ENCODE results near the gene LOXL4. TPM values are rescaled to one million over a fixed set of nuclear protein-coding genes. Genes with fewer than 3 reads are reported as not detected.

LOXL4 gene
- total RNA-seq, 1 donor from 2014 or later, result 1.8 TPM

DNA sequence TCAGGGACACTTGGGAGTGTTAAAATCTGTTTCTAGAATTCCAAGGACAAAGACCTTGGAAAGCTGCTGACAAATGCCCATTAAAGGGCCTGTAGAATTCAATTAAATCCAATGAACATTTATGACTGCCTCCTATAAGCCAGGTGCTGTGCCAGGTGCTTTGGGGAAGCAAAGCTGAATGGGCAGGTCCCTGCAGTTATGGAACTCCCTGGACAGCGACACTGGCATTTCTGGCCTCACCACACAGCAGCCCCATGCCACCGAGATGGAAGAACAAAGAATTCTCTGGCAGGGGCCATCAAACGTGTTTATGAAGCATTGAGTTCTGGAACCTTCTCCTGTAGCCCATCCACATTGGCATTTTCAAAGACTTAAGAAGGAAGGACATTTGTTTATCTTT, 45.6 kb upstream of the LOXL4 start:
- DNase-seq (ENCODE audit: low spot score), result no peak
- no peak overlapping the region for H3K4me3 Mint-ChIP-seq (ENCODE audit: unreplicated experiment)
- H3K27ac Mint-ChIP-seq (ENCODE audit: unreplicated experiment), result no peak overlapping the region
- TF ChIP-seq, protein P1, sequence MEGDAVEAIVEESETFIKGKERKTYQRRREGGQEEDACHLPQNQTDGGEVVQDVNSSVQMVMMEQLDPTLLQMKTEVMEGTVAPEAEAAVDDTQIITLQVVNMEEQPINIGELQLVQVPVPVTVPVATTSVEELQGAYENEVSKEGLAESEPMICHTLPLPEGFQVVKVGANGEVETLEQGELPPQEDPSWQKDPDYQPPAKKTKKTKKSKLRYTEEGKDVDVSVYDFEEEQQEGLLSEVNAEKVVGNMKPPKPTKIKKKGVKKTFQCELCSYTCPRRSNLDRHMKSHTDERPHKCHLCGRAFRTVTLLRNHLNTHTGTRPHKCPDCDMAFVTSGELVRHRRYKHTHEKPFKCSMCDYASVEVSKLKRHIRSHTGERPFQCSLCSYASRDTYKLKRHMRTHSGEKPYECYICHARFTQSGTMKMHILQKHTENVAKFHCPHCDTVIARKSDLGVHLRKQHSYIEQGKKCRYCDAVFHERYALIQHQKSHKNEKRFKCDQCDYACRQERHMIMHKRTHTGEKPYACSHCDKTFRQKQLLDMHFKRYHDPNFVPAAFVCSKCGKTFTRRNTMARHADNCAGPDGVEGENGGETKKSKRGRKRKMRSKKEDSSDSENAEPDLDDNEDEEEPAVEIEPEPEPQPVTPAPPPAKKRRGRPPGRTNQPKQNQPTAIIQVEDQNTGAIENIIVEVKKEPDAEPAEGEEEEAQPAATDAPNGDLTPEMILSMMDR (IDR thresholded peaks at IDR 0.05; ENCODE audit: unreplicated experiment), result no peak
- H3K9me3 Mint-ChIP-seq (ENCODE audit: unreplicated experiment), result no peaks in the 10 kb centered on the region
- H3K36me3 Mint-ChIP-seq (ENCODE audit: low read depth, unreplicated experiment), result no peaks in the 10 kb centered on the region
- H3K4me1 Mint-ChIP-seq (ENCODE audit: unreplicated experiment), result peaks cover 12% of the 10 kb centered on the region
- peaks cover 2% of the 10 kb centered on the region for H3K27me3 Mint-ChIP-seq (ENCODE audit: unreplicated experiment)

DNA sequence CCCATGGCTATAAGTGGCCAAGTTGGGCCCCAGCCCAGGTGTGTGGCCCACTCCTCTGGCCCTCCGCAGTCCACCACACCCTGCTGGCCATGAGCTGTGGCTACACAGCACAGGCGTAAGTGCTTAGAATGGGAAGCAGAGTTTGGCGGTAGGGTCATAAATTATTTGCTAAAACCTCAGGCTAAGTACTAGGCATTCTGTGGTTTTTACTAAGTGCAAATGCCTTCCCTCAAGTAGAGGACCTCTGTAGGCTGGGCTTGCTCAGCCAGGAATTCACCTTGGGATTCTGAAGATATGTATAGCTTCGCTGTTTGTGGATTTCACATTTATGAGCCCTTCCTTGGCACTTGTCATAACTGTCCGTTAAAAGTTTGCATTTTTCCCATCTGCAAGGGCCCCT, 44.8 kb upstream of the LOXL4 start:
- Mint-ChIP-seq H3K4me1 (ENCODE audit: unreplicated experiment) (peaks cover 14% of the 10 kb centered on the region), H3K27ac (ENCODE audit: unreplicated experiment) (no peak overlapping the region), H3K36me3 (ENCODE audit: low read depth, unreplicated experiment) (no peaks in the 10 kb centered on the region), H3K4me3 (ENCODE audit: unreplicated experiment) (no peak overlapping the region), H3K27me3 (ENCODE audit: unreplicated experiment) (peaks cover 2% of the 10 kb centered on the region), H3K9me3 (ENCODE audit: unreplicated experiment) (no peaks in the 10 kb centered on the region)
- no peak for DNase-seq (ENCODE audit: low spot score)
- TF ChIP-seq, protein P1 (IDR thresholded peaks at IDR 0.05; ENCODE audit: unreplicated experiment), result no peak

DNA sequence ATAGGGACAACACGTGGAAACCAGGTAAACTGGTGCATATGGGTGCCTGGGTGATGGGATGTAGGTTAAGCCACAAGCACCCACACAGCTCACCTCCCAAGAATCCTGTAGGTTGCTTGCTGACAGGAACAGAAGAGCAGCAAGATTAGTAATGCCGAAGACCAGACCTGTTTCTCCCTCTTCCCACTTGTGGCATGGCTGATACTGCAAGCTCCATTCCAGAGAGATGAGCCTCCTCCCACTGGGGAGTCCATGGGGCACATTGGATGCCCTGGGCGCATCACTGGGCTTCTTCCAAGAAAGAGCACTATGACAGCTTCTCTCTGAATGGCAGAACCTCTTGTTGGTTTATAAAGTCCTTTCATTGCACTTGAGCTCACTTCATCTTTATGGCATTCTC, 44.4 kb upstream of the LOXL4 start:
- TF ChIP-seq, protein P1 (IDR thresholded peaks at IDR 0.05; ENCODE audit: unreplicated experiment), result no peak
- Mint-ChIP-seq H3K36me3 (ENCODE audit: low read depth, unreplicated experiment) (no peaks in the 10 kb centered on the region), H3K27me3 (ENCODE audit: unreplicated experiment) (peaks cover 2% of the 10 kb centered on the region), H3K27ac (ENCODE audit: unreplicated experiment) (no peak overlapping the region), H3K4me1 (ENCODE audit: unreplicated experiment) (peaks cover 14% of the 10 kb centered on the region), H3K4me3 (ENCODE audit: unreplicated experiment) (no peak overlapping the region), H3K9me3 (ENCODE audit: unreplicated experiment) (no peaks in the 10 kb centered on the region)
- no peak for DNase-seq (ENCODE audit: low spot score)

DNA sequence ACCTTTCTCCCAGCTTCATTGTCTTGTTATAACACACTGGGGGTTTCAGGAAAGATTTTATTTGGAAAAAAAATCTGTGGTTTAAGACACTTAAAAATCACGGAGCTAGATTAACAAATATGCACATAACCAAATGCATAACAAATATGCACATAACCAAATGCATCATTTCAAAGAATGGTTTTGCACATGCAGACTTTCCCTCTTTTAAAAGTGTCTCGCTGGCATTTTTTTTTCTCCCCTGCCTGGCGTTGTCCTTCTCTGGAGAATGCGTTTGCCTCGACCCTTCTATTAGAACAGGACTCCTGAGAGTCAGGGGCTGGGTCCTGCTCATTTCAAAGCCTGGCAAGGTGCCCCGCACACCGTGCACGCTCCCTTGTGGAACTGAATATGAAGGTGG, 42.7 kb upstream of the LOXL4 start:
- Mint-ChIP-seq H3K36me3 (ENCODE audit: low read depth, unreplicated experiment) (no peaks in the 10 kb centered on the region), H3K9me3 (ENCODE audit: unreplicated experiment) (no peaks in the 10 kb centered on the region), H3K27me3 (ENCODE audit: unreplicated experiment) (peaks cover 2% of the 10 kb centered on the region), H3K4me1 (ENCODE audit: unreplicated experiment) (peaks cover 5% of the 10 kb centered on the region), H3K27ac (ENCODE audit: unreplicated experiment) (no peak overlapping the region), H3K4me3 (ENCODE audit: unreplicated experiment) (no peak overlapping the region)
- no peak for DNase-seq (ENCODE audit: low spot score)
- TF ChIP-seq, protein P1 (IDR thresholded peaks at IDR 0.05; ENCODE audit: unreplicated experiment), result no peak

DNA sequence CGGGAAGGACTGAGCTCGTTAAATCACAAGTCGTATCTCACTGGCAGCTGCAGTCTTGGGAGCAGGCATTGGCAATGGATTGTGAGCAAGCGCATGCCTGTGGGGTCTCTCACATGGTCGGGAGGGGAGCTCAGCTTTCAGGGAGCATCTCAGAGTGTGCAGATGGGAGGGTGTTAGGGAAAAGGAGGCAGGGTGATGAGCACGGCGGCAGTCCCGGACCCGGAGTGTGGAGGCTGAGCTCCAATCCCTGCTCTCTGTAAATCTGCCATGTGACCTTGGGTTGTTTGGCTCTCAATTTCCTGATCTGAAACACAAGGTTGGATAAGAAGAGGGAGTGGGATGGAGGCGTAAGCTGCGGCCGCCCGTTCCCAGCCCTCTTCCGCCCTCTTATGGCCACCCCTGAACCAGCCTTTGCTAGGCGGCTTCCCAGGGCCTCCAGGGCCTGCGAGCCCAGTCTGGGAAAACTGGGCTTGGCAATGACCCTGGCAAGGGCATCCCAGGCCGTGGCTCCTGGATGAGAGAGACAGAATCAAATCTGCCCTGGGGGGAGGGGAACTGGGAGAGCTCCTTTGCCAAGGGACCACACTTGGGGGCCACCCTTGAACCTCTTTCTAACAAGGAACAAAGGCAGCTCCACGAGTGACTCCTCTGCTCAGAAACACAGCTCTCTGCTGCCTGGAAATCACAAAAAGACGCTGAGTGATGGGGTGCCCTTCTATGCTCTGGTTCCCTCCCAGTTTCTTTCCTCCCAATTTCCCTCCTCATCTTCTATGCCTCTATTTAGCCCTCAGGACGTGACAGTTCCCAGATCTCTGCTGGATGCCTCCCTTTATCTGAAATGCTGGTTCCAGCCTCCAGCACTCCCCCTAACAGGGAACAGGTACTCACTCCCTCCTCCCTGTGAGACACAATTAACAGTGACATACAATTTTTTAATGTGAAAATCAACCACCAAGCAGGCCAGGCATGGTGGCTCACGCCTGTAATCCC, 41.7 kb upstream of the LOXL4 start:
- Mint-ChIP-seq H3K27me3 (ENCODE audit: unreplicated experiment) (peaks cover 2% of the 10 kb centered on the region), H3K9me3 (ENCODE audit: unreplicated experiment) (no peaks in the 10 kb centered on the region), H3K4me1 (ENCODE audit: unreplicated experiment) (peaks cover 5% of the 10 kb centered on the region), H3K27ac (ENCODE audit: unreplicated experiment) (no peak overlapping the region), H3K4me3 (ENCODE audit: unreplicated experiment) (peak overlapping the region; percentile 1), H3K36me3 (ENCODE audit: low read depth, unreplicated experiment) (no peaks in the 10 kb centered on the region)
- TF ChIP-seq, protein P1 (IDR thresholded peaks at IDR 0.05; ENCODE audit: unreplicated experiment), result peak; percentile 57
- DNase-seq (ENCODE audit: low spot score), result peak; percentile 81

All from endothelial cell (in vitro differentiated cells).